Transverse colon (tissue), 4 donors: ENCODE data around the gene TMCC3.

Experiments
- POLR2AphosphoS5 ChIP-seq, 3 donors: sonication (generic); formaldehyde crosslinking; IDR thresholded peaks; one replicate each; pipeline ENCODE4 v1.6.1; 2016; ENCODE audit warnings: antibody characterized with exemption in 3 of 3
- TF ChIP-seq, protein P1 (sequence below), 5 experiments: fragments of 200-600 bp in 3 of 5; fragments of 450-650 bp in 2 of 5; sonication (generic) in 3 of 5; IDR thresholded peaks; 1 replicate in 2 of 5; 2 replicates in 3 of 5; pipeline ENCODE4 v1.5.1; 2016 to 2017; ENCODE audit warnings: antibody characterized with exemption in 5 of 5, inconsistent platforms in 3 of 5, mild to moderate bottlenecking in 2 of 5, moderate library complexity in 1 of 5

DNA sequence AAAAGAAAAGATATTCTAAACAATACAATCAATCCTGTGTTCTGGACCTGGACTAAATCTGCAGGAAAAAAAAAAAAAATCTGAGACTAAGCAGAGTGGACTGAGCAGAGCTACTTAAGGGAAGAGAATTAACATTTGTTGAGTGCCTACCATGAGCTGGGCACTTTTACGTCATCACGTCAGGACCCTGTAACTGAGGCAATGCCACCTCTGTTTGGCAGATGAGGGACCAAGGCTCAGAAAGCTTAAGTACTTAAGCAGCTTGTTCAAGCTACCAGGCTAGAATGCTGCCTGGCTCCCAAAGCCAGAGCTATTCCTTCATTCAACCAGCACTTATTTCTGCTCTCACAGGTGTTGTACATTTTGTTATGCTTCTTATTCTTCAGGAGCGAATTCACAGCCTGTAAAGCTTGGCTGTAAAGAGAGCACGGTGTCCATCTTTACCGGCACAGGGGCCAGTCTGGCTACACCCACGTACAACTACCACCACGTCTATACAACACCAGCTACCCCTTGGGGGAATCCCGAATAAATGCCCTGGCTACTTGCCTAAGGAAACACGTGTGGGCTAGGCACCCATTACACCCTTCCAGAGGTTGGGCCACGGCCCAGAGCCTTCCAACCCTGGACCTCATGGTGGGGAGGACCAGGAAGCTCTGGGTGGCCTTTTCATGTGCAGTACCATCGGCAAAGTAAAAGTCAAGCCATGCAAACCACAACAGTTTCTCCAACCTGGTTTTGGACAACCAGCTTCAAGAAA is 27.0 kb downstream of the TMCC3 start:
- TF ChIP-seq, protein P1, sequence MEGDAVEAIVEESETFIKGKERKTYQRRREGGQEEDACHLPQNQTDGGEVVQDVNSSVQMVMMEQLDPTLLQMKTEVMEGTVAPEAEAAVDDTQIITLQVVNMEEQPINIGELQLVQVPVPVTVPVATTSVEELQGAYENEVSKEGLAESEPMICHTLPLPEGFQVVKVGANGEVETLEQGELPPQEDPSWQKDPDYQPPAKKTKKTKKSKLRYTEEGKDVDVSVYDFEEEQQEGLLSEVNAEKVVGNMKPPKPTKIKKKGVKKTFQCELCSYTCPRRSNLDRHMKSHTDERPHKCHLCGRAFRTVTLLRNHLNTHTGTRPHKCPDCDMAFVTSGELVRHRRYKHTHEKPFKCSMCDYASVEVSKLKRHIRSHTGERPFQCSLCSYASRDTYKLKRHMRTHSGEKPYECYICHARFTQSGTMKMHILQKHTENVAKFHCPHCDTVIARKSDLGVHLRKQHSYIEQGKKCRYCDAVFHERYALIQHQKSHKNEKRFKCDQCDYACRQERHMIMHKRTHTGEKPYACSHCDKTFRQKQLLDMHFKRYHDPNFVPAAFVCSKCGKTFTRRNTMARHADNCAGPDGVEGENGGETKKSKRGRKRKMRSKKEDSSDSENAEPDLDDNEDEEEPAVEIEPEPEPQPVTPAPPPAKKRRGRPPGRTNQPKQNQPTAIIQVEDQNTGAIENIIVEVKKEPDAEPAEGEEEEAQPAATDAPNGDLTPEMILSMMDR (IDR thresholded peaks at IDR 0.05), result no peak
- no peak for TF ChIP-seq POLR2AphosphoS5 (IDR thresholded peaks at IDR 0.05)
